K562 (cell line): ENCODE results near the gene GMDS. TPM values are rescaled to one million over a fixed set of nuclear protein-coding genes. Genes with fewer than 3 reads are reported as not detected.

ENCODE experiments used
- SREBF2 ChIP-seq: sonication (generic); formaldehyde crosslinking; IDR thresholded peaks from 2 replicates; pipeline ENCODE4 v1.4.0; 2020; ENCODE audit warnings: mild to moderate bottlenecking, missing genetic modification reagents
- ZNF174 ChIP-seq: fragments of 250-450 bp; sonication (Bioruptor Pico); IDR thresholded peaks from 2 replicates; pipeline ENCODE4 v1.4.0; 2020; ENCODE audit warnings: mild to moderate bottlenecking
- polyA plus RNA-seq, 8 experiments: library from polyadenylated mRNA; depleted of rRNA in 4 of 8; stranded (reverse) in 5 of 8; unstranded in 3 of 8; fragments of >200 nt; fragmentation: Nextera tagmentation in 2 of 8; fragmentation: Illumina TruSeq in 1 of 8; extraction: Ambion mirVana in 2 of 8; extraction: Trizol in 1 of 8; gene quantifications; 2 replicates each; pipeline versions ENCODE4 v1.2.1 to v1.2.3, GENCODE V29; 2011 to 2014; ENCODE audit warnings: inconsistent platforms in 1 of 8, missing spikeins in 1 of 8
- total RNA-seq, 7 experiments: library from RNA; depleted of rRNA in 6 of 7; stranded (reverse); fragments of >200 nt in 6 of 7; fragmentation: Illumina TruSeq in 2 of 7; extraction: Trizol in 2 of 7; gene quantifications; 2 replicates each; pipeline versions ENCODE4 v1.2.1 to v1.2.3, GENCODE V29; 2011 to 2021; ENCODE audit warnings: low replicate concordance in 1 of 7
- TF ChIP-seq, protein P1 (sequence below), 2 experiments: fragments of 450-650 bp; formaldehyde crosslinking in 1 of 2; IDR thresholded peaks; 2 replicates each; pipeline versions ENCODE4 v1.4.0 to v1.6.1; 2014 to 2020; ENCODE audit warnings: mild to moderate bottlenecking in 2 of 2, borderline replicate concordance in 1 of 2, low read depth in 1 of 2
- TF ChIP-seq, protein P2 (sequence below): fragments of 250-450 bp; sonication (Bioruptor Pico); IDR thresholded peaks from 2 replicates; pipeline ENCODE4 v1.5.0; 2021; ENCODE audit warnings: mild to moderate bottlenecking, moderate library complexity
- TF ChIP-seq, protein P3 (sequence below): sonication (generic); formaldehyde crosslinking; IDR thresholded peaks from 2 replicates; pipeline ENCODE4 v1.8.1; 2023; ENCODE audit warnings: missing genetic modification reagents, mild to moderate bottlenecking, borderline replicate concordance
- TF ChIP-seq, protein P4 (sequence below): sonication (generic); formaldehyde crosslinking; IDR thresholded peaks from 2 replicates; pipeline ENCODE4 v1.8.0; 2022; ENCODE audit warnings: mild to moderate bottlenecking, low read depth, missing genetic modification reagents
- TF ChIP-seq, protein P5 (sequence below): IDR thresholded peaks from 2 replicates; pipeline ENCODE4 v1.6.1; 2012; ENCODE audit warnings: low read depth, low read length, improper control_type of control experiment, borderline replicate concordance

GMDS gene
- total and polyA plus RNA-seq, 9 of the 15 experiments (the other 6 are each of a cell fraction or from before 2014, with no cell fraction given), result 0.48 to 31.8 (median 13.4) TPM

DNA sequence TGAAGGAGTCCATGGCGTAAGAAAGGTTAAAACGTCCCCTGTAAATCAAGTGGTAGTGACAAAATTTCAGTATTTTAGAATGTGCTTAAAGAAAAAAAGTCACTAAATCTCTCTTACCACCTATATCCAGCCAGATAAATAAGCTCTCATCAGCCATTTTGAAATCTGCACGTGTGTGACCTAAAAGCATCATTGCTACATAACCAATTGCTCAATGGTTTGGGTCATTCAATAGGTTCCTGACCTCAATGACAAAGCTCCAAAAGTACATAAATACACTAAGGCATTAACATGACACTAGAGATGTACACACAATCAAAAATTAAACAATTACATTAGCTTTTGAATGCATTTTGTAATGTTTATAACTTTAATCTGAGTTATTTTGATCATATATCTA, 272.4 kb downstream of the GMDS start (continued):
- TF ChIP-seq, protein P1, sequence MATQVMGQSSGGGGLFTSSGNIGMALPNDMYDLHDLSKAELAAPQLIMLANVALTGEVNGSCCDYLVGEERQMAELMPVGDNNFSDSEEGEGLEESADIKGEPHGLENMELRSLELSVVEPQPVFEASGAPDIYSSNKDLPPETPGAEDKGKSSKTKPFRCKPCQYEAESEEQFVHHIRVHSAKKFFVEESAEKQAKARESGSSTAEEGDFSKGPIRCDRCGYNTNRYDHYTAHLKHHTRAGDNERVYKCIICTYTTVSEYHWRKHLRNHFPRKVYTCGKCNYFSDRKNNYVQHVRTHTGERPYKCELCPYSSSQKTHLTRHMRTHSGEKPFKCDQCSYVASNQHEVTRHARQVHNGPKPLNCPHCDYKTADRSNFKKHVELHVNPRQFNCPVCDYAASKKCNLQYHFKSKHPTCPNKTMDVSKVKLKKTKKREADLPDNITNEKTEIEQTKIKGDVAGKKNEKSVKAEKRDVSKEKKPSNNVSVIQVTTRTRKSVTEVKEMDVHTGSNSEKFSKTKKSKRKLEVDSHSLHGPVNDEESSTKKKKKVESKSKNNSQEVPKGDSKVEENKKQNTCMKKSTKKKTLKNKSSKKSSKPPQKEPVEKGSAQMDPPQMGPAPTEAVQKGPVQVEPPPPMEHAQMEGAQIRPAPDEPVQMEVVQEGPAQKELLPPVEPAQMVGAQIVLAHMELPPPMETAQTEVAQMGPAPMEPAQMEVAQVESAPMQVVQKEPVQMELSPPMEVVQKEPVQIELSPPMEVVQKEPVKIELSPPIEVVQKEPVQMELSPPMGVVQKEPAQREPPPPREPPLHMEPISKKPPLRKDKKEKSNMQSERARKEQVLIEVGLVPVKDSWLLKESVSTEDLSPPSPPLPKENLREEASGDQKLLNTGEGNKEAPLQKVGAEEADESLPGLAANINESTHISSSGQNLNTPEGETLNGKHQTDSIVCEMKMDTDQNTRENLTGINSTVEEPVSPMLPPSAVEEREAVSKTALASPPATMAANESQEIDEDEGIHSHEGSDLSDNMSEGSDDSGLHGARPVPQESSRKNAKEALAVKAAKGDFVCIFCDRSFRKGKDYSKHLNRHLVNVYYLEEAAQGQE (IDR thresholded peaks at IDR 0.05; ENCODE audit: borderline replicate concordance), result no peak
- TF ChIP-seq, protein P1 (CRISPR knock-in tag; IDR thresholded peaks at IDR 0.05; ENCODE audit: low read depth), result no peak
- TF ChIP-seq, protein P2, sequence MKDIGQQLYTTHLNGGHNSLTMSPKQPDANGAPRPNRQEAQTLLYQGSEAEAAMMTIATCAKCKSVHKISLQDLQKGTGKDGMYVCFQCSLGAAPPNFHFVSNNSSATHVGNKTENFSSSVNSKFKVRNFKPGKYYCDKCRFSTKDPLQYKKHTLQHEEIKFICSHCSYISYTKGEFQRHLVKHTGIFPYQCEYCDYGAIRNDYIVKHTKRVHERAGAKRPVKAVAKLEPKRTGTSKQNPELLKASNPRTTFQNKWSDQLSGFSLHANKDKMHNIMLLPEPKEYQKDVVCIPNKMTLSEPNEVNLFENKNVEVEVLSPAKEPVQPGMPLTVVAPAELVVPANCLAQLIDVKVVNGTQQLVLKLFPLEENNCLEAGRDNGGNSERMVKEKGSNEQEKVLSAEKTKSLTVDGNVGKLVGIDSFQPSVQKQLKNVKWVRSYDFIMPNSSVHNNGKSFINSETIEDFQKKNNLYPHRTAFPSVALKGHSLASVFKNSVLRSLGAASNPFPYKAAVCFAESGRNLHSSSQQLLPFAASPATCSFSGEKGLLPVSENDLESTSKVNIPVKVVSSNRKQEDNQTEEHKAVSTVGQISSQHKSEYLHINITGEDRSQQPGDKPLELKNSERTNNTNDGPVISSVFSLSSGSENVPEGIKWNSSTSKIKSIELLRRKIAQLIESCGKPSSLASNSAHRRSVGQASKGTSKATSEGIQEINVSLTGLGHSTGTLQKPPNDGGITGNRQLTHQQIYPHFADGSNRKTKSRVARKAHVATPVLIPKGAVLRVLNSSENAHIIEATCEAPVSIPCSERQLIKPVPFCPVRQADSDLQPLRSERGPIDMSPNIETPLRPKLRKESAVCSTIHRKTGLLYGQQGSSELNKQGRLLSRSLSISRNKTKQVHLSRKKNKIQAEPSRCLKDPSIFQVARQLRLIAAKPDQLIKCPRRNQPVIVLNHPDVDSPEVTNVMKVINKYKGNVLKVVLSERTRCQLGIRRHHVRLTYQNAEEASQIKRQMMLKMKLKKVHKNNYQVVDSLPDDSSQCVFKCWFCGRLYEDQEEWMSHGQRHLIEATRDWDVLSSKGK, result no peak
- TF ChIP-seq, protein P3, sequence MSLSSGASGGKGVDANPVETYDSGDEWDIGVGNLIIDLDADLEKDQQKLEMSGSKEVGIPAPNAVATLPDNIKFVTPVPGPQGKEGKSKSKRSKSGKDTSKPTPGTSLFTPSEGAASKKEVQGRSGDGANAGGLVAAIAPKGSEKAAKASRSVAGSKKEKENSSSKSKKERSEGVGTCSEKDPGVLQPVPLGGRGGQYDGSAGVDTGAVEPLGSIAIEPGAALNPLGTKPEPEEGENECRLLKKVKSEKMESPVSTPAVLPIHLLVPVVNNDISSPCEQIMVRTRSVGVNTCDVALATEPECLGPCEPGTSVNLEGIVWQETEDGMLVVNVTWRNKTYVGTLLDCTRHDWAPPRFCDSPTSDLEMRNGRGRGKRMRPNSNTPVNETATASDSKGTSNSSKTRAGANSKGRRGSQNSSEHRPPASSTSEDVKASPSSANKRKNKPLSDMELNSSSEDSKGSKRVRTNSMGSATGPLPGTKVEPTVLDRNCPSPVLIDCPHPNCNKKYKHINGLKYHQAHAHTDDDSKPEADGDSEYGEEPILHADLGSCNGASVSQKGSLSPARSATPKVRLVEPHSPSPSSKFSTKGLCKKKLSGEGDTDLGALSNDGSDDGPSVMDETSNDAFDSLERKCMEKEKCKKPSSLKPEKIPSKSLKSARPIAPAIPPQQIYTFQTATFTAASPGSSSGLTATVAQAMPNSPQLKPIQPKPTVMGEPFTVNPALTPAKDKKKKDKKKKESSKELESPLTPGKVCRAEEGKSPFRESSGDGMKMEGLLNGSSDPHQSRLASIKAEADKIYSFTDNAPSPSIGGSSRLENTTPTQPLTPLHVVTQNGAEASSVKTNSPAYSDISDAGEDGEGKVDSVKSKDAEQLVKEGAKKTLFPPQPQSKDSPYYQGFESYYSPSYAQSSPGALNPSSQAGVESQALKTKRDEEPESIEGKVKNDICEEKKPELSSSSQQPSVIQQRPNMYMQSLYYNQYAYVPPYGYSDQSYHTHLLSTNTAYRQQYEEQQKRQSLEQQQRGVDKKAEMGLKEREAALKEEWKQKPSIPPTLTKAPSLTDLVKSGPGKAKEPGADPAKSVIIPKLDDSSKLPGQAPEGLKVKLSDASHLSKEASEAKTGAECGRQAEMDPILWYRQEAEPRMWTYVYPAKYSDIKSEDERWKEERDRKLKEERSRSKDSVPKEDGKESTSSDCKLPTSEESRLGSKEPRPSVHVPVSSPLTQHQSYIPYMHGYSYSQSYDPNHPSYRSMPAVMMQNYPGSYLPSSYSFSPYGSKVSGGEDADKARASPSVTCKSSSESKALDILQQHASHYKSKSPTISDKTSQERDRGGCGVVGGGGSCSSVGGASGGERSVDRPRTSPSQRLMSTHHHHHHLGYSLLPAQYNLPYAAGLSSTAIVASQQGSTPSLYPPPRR (CRISPR knock-in tag), result no peak
- TF ChIP-seq, protein P4, sequence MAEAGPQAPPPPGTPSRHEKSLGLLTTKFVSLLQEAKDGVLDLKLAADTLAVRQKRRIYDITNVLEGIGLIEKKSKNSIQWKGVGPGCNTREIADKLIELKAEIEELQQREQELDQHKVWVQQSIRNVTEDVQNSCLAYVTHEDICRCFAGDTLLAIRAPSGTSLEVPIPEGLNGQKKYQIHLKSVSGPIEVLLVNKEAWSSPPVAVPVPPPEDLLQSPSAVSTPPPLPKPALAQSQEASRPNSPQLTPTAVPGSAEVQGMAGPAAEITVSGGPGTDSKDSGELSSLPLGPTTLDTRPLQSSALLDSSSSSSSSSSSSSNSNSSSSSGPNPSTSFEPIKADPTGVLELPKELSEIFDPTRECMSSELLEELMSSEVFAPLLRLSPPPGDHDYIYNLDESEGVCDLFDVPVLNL (CRISPR knock-in tag), result no peak
- no peak for TF ChIP-seq SREBF2 (CRISPR knock-in tag)
- TF ChIP-seq, protein P5, sequence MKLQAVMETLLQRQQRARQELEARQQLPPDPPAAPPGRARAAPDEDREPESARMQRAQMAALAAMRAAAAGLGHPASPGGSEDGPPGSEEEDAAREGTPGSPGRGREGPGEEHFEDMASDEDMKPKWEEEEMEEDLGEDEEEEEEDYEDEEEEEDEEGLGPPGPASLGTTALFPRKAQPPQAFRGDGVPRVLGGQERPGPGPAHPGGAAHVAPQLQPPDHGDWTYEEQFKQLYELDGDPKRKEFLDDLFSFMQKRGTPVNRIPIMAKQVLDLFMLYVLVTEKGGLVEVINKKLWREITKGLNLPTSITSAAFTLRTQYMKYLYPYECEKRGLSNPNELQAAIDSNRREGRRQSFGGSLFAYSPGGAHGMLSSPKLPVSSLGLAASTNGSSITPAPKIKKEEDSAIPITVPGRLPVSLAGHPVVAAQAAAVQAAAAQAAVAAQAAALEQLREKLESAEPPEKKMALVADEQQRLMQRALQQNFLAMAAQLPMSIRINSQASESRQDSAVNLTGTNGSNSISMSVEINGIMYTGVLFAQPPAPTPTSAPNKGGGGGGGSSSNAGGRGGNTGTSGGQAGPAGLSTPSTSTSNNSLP, result no peak
- TF ChIP-seq ZNF174 (CRISPR knock-in tag), result no peak
